ENCODE measurements around the gene DPPA3.
"Not testable (repeated sequence)": the region's sequence is repeated elsewhere in the genome, so short reads cannot be mapped to it uniquely, and the experiment has no call there.

Gene DPPA3

GRCh38 chr12:7711133-7711532 lies at the start of gene DPPA3:
DPPA3 (plus strand) TSS chr12:7711433; CDS start chr12:7711571, 138 bp downstream.
- in situ Hi-C loops (cut with MboI; ENCODE audit: low sequenced_read_pairs), result no loop called here

GRCh38 chr12:7661741-7662140 lies 49.5 kb upstream of the DPPA3 start:
- in situ Hi-C loops (cut with MboI; ENCODE audit: low sequenced_read_pairs), result no loop called here

GRCh38 chr12:7666595-7666994 lies 44.6 kb upstream of the DPPA3 start:
- in situ Hi-C loops (cut with MboI; ENCODE audit: low sequenced_read_pairs), result no loop called here

- in situ Hi-C loops (cut with MboI; ENCODE audit: low sequenced_read_pairs), result no loop called here
Measured at GRCh38 chr12:7667125-7667524, 44.1 kb upstream of the DPPA3 start.

GRCh38 chr12:7668171-7668570 lies 43.1 kb upstream of the DPPA3 start:
- in situ Hi-C loops (cut with MboI; ENCODE audit: low sequenced_read_pairs), result no loop called here

- in situ Hi-C loops (cut with MboI; ENCODE audit: low sequenced_read_pairs), result not testable (repeated sequence)
Measured at GRCh38 chr12:7675455-7675854, 35.8 kb upstream of the DPPA3 start.

- in situ Hi-C loops (cut with MboI; ENCODE audit: low sequenced_read_pairs), result not testable (repeated sequence)
Measured at GRCh38 chr12:7677432-7677888, 33.8 kb upstream of the DPPA3 start.

GRCh38 chr12:7678744-7679143 lies 32.5 kb upstream of the DPPA3 start:
- in situ Hi-C loops (cut with MboI; ENCODE audit: low sequenced_read_pairs), result no loop called here

GRCh38 chr12:7679251-7680045 lies 31.8 kb upstream of the DPPA3 start:
- in situ Hi-C loops (cut with MboI; ENCODE audit: low sequenced_read_pairs), result no loop called here

- in situ Hi-C loops (cut with MboI; ENCODE audit: low sequenced_read_pairs), result no loop called here
Measured at GRCh38 chr12:7681535-7681934, 29.7 kb upstream of the DPPA3 start.

GRCh38 chr12:7693793-7694192 lies 17.4 kb upstream of the DPPA3 start:
- in situ Hi-C loops (cut with MboI; ENCODE audit: low sequenced_read_pairs), result no loop called here

GRCh38 chr12:7694556-7695236 lies 16.5 kb upstream of the DPPA3 start:
- in situ Hi-C loops (cut with MboI; ENCODE audit: low sequenced_read_pairs), result no loop called here

- in situ Hi-C loops (cut with MboI; ENCODE audit: low sequenced_read_pairs), result no loop called here
Measured at GRCh38 chr12:7695237-7695560, 16.0 kb upstream of the DPPA3 start.

- in situ Hi-C loops (cut with MboI; ENCODE audit: low sequenced_read_pairs), result no loop called here
Measured at GRCh38 chr12:7695566-7696197, 15.6 kb upstream of the DPPA3 start, which contains the start of gene GDF3. GDF3 (minus strand) TSS chr12:7695775; CDS start chr12:7695728, 47 bp downstream.

GRCh38 chr12:7705846-7706245 lies 5.4 kb upstream of the DPPA3 start:
- in situ Hi-C loops (cut with MboI; ENCODE audit: low sequenced_read_pairs), result no loop called here

GRCh38 chr12:7709969-7710675 lies 1.1 kb upstream of the DPPA3 start:
- in situ Hi-C loops (cut with MboI; ENCODE audit: low sequenced_read_pairs), result no loop called here

- in situ Hi-C loops (cut with MboI; ENCODE audit: low sequenced_read_pairs), result no loop called here
Measured at GRCh38 chr12:7712841-7713442, 1.7 kb downstream of the DPPA3 start.

- in situ Hi-C loops (cut with MboI; ENCODE audit: low sequenced_read_pairs), result no loop called here
Measured at GRCh38 chr12:7716381-7716780, 5.1 kb downstream of the DPPA3 start.

GRCh38 chr12:7719946-7720730 lies 8.9 kb downstream of the DPPA3 start:
- in situ Hi-C loops (cut with MboI; ENCODE audit: low sequenced_read_pairs), result no loop called here

GRCh38 chr12:7723926-7724325 lies 12.7 kb downstream of the DPPA3 start:
- in situ Hi-C loops (cut with MboI; ENCODE audit: low sequenced_read_pairs), result no loop called here
